HEK293 (cell line): Measurements from ENCODE around the gene TTC23L.
"Not testable (repeated sequence)": the region's sequence is repeated elsewhere in the genome, so short reads cannot be mapped to it uniquely, and the experiment has no call there.

Experiments used
- CTCF ChIA-PET: fragments of 350-600 bp; formaldehyde crosslinking; extraction: SDS; loops from one replicate; lab custom pipeline; 2021; ENCODE audit warnings: antibody characterized with exemption; lab: Yijun Ruan, JAX
- POLR2A ChIA-PET: fragments of 300-600 bp; formaldehyde crosslinking; extraction: SDS; loops from one replicate; lab custom pipeline; 2020; ENCODE audit warnings: antibody characterized with exemption, inconsistent platforms; lab: Yijun Ruan, JAX
- H3K27ac ChIP-seq: fragments of 200-500 bp; sonication (Bioruptor generic); 2 replicates; pipeline ENCODE4 v1.5.1; 2014; ENCODE audit warnings: low read depth, low read length, control low read depth, inconsistent platforms; ENCODE audit errors: extremely low read depth
- H3K36me3 ChIP-seq, 2 experiments: fragments of 200-500 bp in 1 of 2; sonication (Bioruptor generic) in 1 of 2; 1 replicate in 1 of 2; 2 replicates in 1 of 2; pipeline ENCODE4 v1.5.1; 2014 to 2017; ENCODE audit warnings: inconsistent platforms in 2 of 2, low read length in 2 of 2; ENCODE audit not compliant: control insufficient read depth in 2 of 2, insufficient read depth in 1 of 2
- H3K4me1 ChIP-seq: fragments of 200-500 bp; sonication (Bioruptor generic); 2 replicates; pipeline ENCODE4 v1.5.1; 2014; ENCODE audit warnings: mild to moderate bottlenecking, low read length, inconsistent platforms; ENCODE audit not compliant: control insufficient read depth, insufficient read depth
- H3K4me3 ChIP-seq: 2 replicates; pipeline ENCODE4 v1.5.1; 2011; ENCODE audit warnings: low read depth, mild to moderate bottlenecking, control low read depth, low read length, moderate library complexity
- H3K9me3 ChIP-seq: fragments of 200-500 bp; sonication (Bioruptor generic); 2 replicates; pipeline ENCODE4 v1.5.1; 2014; ENCODE audit warnings: low read depth, low read length, inconsistent platforms; ENCODE audit not compliant: control insufficient read depth, insufficient read depth
- GLIS1 ChIP-seq: fragments of 450-650 bp; formaldehyde crosslinking; IDR thresholded peaks from 2 replicates; pipeline ENCODE4 v1.5.1; 2016; ENCODE audit warnings: missing biosample characterization, missing genetic modification characterization
- PRDM6 ChIP-seq: fragments of 450-650 bp; formaldehyde crosslinking; IDR thresholded peaks from 2 replicates; pipeline ENCODE4 v1.5.1; 2017; ENCODE audit warnings: missing biosample characterization, missing genetic modification characterization
- RBAK ChIP-seq: fragments of 450-650 bp; formaldehyde crosslinking; IDR thresholded peaks from 2 replicates; pipeline ENCODE4 v1.5.1; 2016; ENCODE audit warnings: missing biosample characterization, missing genetic modification characterization
- SCRT1 ChIP-seq: fragments of 450-650 bp; formaldehyde crosslinking; IDR thresholded peaks from 2 replicates; pipeline ENCODE4 v1.5.1; 2016; ENCODE audit warnings: missing biosample characterization, missing genetic modification characterization, borderline replicate concordance
- ZBTB7A ChIP-seq: fragments of 450-650 bp; formaldehyde crosslinking; IDR thresholded peaks from 2 replicates; pipeline ENCODE4 v1.5.1; 2016; ENCODE audit warnings: low read depth, missing biosample characterization, missing genetic modification characterization
- ZNF140 ChIP-seq: fragments of 450-650 bp; formaldehyde crosslinking; IDR thresholded peaks from 2 replicates; pipeline ENCODE4 v1.5.1; 2016; ENCODE audit warnings: missing biosample characterization, missing genetic modification characterization
- ZNF146 ChIP-seq: fragments of 450-650 bp; formaldehyde crosslinking; IDR thresholded peaks from 2 replicates; pipeline ENCODE4 v1.5.1; 2016; ENCODE audit warnings: missing biosample characterization, missing genetic modification characterization
- ZNF423 ChIP-seq: fragments of 450-650 bp; formaldehyde crosslinking; IDR thresholded peaks from 2 replicates; pipeline ENCODE4 v1.5.1; 2016; ENCODE audit warnings: missing biosample characterization, missing genetic modification characterization
- ZNF473 ChIP-seq: fragments of 450-650 bp; formaldehyde crosslinking; IDR thresholded peaks from 2 replicates; pipeline ENCODE4 v1.5.1; 2017; ENCODE audit warnings: missing biosample characterization, missing genetic modification characterization
- ZNF561 ChIP-seq: fragments of 450-650 bp; IDR thresholded peaks from 2 replicates; pipeline ENCODE4 v1.5.1; 2018; ENCODE audit warnings: missing biosample characterization, missing genetic modification characterization, borderline replicate concordance
- ZNF677 ChIP-seq: fragments of 450-650 bp; IDR thresholded peaks from 2 replicates; pipeline ENCODE4 v1.5.0; 2018; ENCODE audit warnings: missing biosample characterization, mild to moderate bottlenecking, missing genetic modification characterization, moderate library complexity
- ZNF704 ChIP-seq: fragments of 450-650 bp; formaldehyde crosslinking; IDR thresholded peaks from 2 replicates; pipeline ENCODE4 v1.5.1; 2016; ENCODE audit warnings: missing biosample characterization, missing genetic modification characterization
- ZNF777 ChIP-seq: fragments of 450-650 bp; formaldehyde crosslinking; IDR thresholded peaks from 2 replicates; pipeline ENCODE4 v1.5.1; 2017; ENCODE audit warnings: missing biosample characterization, missing genetic modification characterization, borderline replicate concordance
- ZNF837 ChIP-seq: fragments of 450-650 bp; formaldehyde crosslinking; IDR thresholded peaks from 2 replicates; pipeline ENCODE4 v1.5.1; 2016; ENCODE audit warnings: missing biosample characterization, missing genetic modification characterization
- TF ChIP-seq, protein P1 (sequence below): fragments of 450-650 bp; formaldehyde crosslinking; IDR thresholded peaks from 2 replicates; pipeline ENCODE4 v1.5.1; 2016; ENCODE audit warnings: missing biosample characterization, missing genetic modification characterization

Gene TTC23L

DNA sequence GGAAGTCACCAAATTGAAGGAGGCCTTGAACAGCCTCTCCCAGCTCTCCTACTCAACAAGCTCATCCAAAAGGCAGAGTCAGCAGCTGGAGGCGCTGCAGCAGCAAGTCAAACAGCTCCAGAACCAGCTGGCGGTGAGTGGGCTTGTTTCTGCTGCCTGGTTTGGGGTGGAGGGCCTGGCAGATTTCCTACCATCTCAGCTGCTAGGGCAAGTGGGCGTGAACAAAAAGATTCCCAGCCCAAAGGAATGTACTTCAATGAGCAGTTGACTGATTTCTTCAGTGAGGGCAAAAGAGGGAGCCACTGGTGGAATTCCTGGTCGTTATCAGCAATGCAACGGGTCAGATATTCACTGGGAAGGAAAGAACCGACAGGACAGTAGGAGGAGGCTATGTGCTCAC is 12.6 kb upstream of the TTC23L start (continued):
- TF ChIP-seq PRDM6 (tag by site-specific recombination) (no peak), ZNF423 (tag by site-specific recombination) (no peak), SCRT1 (tag by site-specific recombination) (no peak), RBAK (tag by site-specific recombination) (no peak), ZNF837 (tag by site-specific recombination) (no peak), ZBTB7A (no peak), ZNF140 (no peak), ZNF146 (no peak), ZNF777 (tag by site-specific recombination) (no peak), ZNF473 (tag by site-specific recombination) (no peak), ZNF704 (tag by site-specific recombination) (no peak)
- TF ChIP-seq, protein P1, sequence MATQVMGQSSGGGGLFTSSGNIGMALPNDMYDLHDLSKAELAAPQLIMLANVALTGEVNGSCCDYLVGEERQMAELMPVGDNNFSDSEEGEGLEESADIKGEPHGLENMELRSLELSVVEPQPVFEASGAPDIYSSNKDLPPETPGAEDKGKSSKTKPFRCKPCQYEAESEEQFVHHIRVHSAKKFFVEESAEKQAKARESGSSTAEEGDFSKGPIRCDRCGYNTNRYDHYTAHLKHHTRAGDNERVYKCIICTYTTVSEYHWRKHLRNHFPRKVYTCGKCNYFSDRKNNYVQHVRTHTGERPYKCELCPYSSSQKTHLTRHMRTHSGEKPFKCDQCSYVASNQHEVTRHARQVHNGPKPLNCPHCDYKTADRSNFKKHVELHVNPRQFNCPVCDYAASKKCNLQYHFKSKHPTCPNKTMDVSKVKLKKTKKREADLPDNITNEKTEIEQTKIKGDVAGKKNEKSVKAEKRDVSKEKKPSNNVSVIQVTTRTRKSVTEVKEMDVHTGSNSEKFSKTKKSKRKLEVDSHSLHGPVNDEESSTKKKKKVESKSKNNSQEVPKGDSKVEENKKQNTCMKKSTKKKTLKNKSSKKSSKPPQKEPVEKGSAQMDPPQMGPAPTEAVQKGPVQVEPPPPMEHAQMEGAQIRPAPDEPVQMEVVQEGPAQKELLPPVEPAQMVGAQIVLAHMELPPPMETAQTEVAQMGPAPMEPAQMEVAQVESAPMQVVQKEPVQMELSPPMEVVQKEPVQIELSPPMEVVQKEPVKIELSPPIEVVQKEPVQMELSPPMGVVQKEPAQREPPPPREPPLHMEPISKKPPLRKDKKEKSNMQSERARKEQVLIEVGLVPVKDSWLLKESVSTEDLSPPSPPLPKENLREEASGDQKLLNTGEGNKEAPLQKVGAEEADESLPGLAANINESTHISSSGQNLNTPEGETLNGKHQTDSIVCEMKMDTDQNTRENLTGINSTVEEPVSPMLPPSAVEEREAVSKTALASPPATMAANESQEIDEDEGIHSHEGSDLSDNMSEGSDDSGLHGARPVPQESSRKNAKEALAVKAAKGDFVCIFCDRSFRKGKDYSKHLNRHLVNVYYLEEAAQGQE, result no peak

- no peak overlapping the region for H3K27ac ChIP-seq
- peak; percentile 81 for TF ChIP-seq ZNF677 (tag by site-specific recombination)
- TF ChIP-seq ZNF561 (tag by site-specific recombination), result no peak
- ChIA-PET CTCF (interaction anchor here (0.6 to 1.4 kb wide), 3 partner anchors 70 to 304 kb away, joined by 3 to 4 read pairs (median 3); no protein-coding TSS in a partner anchor), POLR2A (interaction anchor here (1.4 to 1.7 kb wide), 2 partner anchors 11 kb away, joined by 4 to 7 read pairs; partner anchors contain the start of gene TTC23L)
- no peaks in the 10 kb centered on the region for H3K4me1 ChIP-seq
- no peaks in the 10 kb centered on the region for H3K9me3 ChIP-seq
- H3K4me3 ChIP-seq, result no peak overlapping the region
- H3K36me3 ChIP-seq, result peaks cover 72 to 81% of the 10 kb centered on the region in 2 experiments
These were observed 11.1 kb upstream of the TTC23L start for GRCh38 chr5:34827588-34828506.

DNA sequence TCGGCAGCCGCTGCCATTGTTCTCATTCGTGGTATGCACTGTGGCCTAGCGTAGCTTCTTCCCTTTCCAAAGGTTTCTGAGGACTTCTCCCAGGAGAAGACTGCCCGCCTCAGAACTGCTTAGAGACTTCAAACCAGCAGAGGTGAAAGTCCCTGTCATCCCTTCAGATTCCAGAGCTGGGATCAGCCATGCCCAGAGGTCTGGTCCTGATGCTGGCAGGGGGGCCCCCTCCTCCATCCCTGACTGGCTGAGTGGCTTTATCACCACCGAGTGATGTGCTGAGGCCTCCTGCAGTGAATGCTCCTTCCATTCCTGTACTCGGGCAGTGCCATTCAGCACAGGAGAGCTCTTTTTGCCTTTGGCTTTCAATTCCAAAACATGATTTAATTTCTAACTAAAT is 8.1 kb upstream of the TTC23L start:
- H3K4me1 ChIP-seq, H3K4me3 ChIP-seq, CTCF ChIA-PET, H3K27ac ChIP-seq, H3K9me3 ChIP-seq, POLR2A ChIA-PET: not testable (repeated sequence)
- peak; percentile 35; the same call in 1 of the 2 replicates for TF ChIP-seq GLIS1
- H3K36me3 ChIP-seq, result peaks cover 43 to 63% of the 10 kb centered on the region in 2 experiments
